LHCN-M2 (cell line): ENCODE results near the gene HIGD1C. TPM values are rescaled to one million over a fixed set of nuclear protein-coding genes. Genes with fewer than 3 reads are reported as not detected.
"Not testable (repeated sequence)": the region's sequence is repeated elsewhere in the genome, so short reads cannot be mapped to it uniquely, and the experiment has no call there.

ENCODE experiments used
- DNase-seq: peaks from one replicate; pipeline ENCODE4 v3.0.0-alpha.2; 2012; ENCODE audit warnings: low read depth
- total RNA-seq: library from RNA; depleted of rRNA; stranded (reverse); fragments of >200 nt; gene quantifications from 2 replicates; pipeline ENCODE4 v1.2.3, GENCODE V29; 2014

The HIGD1C gene
- total RNA-seq, 1 experiment from 2014 or later, result not detected

DNA sequence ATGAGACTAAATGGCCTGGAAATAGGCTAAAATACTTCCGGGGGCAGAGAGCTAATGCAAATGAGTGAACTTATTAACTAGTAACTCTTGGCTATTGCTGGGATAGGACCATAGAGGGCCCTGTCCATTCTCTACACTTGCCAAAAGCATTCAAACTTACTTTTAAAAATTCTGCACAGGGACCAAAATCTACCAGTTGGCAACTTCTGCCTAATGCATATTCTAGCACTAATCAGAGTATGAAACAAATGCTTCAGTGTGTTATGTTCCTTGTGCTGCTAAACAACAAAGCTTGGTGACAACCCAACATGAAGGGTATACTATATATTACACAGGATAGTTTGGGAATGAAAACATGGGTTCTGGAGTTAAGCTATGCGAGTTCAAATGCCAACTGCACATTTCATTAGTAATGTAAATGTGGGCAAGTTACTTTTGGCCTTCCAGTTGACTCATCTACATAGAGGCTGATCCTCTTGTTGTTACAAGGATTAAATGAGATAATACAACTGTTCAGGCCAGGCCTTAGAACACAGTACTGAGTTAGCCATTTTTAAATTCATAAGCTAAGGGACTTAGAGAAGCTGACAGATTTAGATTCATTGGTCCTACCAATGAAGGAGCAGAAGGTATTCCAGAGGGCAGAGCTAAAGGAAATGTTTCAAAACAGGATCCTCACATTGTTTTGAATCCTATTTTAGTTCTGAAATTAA, 32.4 kb downstream of the HIGD1C start:
- peak; percentile 70 for DNase-seq

DNA sequence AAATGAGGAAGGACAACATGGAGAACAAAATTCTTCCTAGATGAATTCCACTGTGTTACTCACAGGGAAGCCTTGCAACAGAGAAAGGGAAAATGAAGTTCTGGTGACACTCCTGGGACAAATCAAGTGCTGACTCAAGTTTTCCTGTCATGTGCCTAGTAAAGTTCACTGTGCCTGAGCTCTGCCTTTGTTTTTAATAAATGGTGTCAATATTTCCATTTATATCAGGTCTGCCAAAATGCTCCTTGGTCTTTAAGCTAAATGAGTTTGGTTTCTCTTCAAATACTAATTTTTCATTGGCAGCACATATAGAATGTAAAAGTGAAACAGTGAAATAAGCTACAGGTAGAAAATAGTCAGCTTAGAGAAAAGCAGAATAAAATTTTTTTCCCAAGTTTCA, 33.0 kb downstream of the HIGD1C start:
- DNase-seq, result peak; percentile 83

DNA sequence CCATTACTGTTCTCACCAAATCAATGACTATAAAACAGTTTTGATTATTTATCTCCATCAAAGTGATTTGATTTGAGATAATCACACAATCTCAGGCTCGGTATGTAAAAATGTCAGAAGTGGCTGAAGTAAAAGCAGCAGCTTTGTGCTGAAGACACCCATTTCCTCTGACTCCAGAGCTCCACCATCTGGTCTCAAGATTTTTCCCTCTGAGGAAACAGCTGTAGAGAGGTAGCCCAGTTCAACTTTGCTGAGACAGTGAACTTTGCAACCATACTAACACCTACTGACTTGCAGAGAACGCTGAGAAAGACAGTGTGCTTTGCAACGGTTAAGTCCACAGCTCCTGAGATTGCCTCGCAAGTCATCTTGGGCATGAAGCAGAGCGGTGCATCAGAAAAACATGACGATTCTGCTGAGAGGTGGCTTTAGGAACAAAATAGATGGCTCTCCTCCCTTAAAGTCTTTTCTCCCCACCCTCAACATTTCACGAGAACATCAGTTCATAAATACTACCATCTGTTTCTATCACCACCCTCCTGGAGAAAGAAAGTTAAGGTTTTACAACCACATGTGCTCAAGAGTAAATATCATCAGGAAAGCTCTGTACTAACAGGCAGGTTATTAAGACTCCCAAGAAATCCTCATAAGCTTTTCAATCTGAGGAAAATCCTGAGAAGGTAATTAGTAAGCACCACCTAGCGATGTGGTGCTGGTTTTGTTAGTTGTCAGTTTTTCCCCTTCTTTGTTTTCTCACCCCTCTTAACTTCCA, 34.8 kb downstream of the HIGD1C start:
- peak; percentile 70 for DNase-seq

DNA sequence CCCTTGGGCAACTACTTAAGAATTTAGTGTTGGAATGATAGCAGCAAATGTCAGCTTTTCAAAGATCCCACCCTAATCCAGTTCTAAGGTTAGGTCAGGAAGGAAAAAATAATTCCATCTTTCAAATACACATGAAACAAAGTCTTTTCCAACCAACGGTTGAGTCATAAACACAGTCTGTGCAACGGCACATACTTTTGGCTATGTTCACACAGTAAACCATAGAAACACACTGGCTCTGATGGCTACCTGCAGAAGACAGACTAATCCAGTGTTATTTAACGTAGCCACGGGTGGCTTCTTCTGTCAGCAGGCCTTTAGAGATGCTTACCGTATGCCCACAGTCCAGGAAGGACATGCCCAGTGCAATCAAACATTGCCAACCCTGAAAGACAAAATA, 35.7 kb downstream of the HIGD1C start:
- peak; percentile 46 for DNase-seq

DNA sequence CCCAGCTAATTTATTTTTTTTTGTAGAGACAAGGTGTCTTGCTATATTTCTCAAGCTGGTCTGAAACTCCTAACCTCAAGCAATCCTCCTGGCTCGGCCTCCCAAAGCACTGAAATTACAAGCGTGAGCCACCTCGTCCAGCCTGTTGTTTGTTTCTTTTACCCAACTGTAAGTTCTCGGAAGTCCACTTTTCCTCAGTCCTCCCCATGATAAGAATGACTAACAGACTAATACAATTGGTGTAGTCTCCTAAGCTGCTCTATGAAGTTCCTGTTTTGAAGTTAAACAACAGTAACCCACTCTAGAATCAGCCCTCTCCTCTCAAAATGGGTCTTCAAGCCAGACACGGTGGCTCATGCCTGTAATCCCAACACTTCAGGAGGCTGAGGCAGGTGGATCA, 36.5 kb downstream of the HIGD1C start:
- no peak for DNase-seq

DNA sequence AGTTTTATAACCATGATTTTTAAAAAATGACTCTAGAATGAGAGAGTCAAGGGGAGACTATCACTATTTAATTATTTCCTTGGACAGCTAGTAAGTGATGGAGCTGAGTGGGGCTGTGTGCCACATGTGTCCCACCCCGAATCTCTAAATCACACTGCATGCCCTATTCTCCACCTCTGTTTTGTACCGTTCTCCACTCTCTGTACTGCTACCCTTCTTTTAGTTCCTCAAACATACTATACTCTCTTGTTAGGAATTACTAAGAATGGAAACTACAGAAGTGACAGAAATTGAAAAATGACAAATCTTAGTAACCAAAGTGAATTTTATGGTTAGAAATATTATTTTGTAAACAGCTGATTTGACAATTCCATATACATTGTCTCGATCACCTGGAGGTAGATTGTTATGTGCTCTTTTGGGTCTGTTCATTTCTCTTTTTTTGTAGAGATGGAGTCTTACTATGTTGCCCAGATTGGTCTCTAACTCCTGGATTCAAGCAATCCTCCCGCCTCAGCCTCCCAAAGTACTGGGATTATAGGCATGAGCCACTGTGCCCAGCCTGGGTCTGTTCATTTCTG, 37.9 kb downstream of the HIGD1C start:
- DNase-seq, result no peak

DNA sequence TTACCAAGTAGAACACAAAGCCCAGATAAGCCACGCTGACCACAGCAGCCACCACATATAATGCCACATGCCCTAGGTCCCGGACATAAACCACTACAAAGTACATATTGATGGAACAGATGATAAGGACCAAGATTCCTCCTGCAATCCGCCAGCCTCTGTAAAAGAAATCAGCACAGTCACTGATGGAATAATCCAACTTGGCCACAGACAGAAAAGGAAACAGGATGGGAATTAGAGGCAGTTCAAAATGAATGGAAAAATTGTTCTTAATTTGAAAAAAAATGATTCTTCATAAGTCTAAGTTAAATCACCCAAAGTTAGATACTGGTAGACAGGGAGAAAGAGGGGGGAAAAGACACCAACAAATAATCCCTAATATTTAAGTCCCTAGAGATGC, 38.4 kb downstream of the HIGD1C start:
- DNase-seq, result no peak

DNA sequence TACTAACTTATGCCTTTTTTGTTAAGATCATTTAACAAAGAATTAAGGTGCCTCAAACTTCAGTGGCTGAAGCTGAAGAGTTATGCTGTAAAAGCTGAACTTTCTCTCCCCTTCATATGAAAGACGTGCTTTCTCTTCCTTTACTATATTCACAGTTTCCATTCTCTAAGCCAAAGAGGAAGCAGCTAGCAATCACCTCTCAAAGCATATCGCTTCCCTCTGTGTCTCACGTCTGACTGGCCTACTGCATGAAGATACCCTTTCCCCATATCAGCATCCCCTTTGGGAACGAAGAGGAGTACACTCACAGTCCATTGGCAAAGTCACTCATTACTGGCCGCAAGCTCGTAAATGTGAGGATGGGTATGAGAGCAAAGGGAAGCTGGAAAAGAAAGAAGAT, 38.9 kb downstream of the HIGD1C start:
- DNase-seq, result no peak

DNA sequence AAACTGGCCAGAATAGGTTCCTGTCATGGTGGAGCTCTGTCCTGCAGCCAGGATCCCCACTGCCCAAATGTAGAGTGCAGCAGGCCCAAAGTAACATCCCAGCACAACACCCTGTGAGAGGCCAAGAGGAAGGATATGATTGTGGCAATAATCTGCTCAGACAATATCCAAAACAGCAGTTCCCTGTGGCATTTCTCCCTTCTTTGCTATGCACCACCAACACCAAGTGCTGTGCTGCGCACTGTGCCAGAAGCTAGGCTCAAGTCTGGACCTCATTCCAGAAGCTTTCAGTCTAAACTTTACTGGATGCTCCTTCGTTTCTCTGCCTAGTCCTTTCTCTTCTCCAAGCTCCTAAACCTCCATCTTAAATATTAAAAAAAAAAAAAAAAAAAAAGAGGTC, 40.5 kb downstream of the HIGD1C start:
- DNase-seq, result no peak

DNA sequence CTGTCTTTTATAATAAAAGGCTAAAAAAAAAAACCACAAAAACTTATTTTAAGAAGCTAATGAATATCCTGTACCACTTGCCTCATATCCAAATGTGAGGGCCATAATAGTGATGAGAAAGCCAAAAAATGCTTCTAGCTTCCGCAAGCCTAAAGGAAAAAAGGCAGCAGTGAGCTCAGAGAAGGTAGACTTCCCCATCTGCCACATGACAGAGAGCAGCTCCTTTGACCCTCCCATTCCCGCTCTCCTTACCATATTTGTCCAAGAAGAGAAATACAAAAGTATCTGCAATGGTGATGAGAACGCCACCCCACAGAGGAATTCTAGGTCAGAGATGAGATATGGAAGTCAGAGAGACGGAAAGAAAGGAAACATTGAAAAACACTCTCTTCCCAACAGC, 46.7 kb downstream of the HIGD1C start:
- no peak for DNase-seq

DNA sequence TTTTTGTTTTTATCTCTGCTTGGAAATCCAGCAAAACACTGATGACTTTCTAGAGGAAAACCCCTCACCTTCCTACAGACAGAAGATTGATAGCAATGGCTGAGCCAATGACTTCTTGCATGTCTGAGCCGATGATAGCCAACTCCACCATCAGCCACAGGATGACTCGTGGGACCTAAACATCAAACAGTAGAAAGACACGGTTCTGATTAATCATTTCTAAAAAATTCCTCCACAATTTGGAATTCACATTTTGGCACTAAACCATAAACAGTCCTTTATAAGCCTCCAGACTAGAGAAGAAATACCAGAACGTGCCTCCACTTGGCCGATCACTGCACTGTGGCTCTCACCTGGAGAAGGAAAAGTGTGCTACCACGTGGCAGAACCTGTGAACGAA, 47.9 kb downstream of the HIGD1C start:
- DNase-seq, result peak; percentile 63

DNA sequence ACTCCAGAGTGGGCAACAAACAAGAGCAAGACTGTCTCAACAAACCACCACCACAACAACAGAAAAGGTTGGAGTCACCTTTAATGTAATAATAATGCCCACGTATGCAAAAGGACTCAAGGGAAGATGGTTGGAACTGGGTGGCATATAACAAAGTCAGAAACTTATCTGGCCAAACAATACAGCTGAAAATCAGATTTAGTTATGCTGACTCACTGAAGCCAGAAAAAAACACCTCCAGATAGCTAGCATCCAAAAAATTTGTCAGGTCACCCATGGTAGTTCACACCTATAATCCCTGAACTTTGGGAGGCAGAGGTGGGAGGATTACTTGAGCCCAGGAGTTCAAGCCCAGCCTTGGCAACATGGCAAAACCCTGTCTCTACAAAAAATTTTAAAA, 49.5 kb downstream of the HIGD1C start:
- DNase-seq, result no peak

DNA sequence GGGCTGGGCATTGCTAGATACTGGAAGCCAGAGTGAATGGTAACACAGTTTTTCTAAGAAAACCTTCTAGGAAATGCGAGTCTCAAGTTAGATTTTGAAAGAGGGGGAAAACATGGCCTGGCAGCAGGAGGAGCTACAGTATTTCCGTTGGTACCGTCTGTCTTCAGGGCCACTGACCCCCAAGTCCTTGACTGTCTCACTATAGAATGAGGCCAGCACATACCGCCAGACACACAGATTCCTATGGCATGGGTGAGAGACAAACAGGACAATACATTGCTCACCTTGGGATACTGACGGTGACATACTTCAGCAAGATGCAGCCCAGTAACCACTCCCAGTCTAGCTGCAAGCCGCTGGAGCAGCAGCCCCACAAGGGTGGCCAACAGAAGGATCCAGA, 52.2 kb downstream of the HIGD1C start:
- no peak for DNase-seq

DNA sequence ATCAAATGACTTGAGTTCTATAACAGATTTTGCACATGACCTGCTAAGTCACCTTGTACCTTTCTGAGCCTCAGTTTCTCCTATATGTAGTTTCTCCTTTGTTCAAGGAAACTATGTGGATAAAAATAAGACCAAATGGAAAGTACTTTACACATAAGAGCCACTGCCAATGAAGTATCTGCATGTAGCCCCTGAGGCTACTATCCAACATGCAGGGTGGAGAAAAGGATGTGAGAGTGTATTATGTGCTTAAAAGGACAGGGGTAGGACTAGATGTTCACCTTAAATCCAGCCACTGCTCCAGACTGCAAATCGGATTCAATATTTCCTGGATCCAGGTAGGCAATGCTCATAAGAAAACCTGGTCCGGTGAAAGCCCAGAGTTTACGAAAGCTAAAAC, 52.7 kb downstream of the HIGD1C start:
- no peak for DNase-seq

DNA sequence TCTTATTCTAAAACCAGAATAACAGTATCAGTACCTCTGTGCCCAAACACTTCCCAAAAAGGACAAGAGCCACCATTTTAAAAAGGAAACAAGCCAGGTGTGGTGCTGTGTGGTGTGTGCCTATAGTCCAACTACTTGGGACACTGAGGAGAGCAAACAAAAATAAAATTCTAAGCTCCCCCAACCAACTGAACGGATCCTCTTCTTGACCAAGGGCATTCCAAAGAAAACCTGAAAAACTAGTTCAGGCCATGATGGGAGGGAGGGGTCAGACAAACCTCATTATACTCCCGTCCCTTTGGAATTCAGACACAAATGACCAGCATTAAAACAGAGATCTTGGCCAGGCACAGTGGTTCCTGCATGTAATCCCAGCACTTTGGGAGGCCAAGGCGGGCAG, 53.3 kb downstream of the HIGD1C start:
- DNase-seq, result no peak

DNA sequence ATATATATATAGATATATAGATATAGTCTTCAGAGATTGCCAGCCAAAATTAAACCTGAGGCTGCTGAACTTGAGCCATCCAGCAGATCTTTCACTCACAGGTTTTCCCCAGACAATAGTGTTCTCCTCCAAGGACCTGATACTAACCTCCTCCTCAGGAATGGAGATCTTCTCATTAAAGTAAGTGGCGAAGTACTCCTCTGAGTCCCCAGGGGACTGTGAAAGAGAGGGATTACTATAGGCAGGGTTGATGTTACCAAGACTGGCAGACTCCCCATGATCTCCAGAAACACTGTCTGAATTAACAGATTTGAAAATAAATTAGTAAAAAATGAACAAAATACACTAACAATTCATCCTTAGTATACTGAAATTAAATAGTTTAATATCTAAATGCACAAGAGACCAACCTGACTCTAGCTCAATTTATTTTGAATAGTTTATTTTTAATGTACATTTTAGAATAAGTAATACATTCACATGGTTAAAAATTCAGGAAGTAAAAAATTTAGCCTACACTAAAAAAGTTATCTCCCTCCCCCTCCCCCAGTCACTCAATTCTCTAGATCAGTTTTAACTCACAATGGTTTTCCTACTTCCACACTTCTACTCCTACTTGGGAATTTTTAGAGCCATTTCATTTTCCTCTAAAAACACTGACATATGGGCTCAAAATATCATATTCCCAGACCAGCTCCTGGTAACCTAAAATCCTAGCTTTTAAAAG, 56.1 kb downstream of the HIGD1C start:
- DNase-seq, result peak; percentile 42

DNA sequence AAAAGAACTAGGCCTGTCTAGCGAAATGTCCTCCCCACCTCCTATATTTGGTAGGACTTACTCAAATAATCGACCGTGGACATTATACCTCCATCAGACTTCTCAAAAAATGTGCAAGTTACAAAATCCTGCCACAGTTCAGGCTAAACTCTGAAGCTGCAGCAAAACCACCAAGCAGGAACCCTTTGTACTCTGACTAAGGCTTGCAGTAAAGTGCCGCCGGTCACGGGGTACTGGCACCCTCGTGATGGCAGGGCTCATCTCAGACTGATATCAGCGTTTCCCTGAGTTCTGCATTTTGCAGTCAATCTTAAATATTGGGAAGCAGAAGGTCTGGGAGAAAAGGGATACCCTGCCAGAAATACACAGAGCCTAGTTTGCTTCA, 56.7 kb downstream of the HIGD1C start:
- DNase-seq, result peak; percentile 84

DNA sequence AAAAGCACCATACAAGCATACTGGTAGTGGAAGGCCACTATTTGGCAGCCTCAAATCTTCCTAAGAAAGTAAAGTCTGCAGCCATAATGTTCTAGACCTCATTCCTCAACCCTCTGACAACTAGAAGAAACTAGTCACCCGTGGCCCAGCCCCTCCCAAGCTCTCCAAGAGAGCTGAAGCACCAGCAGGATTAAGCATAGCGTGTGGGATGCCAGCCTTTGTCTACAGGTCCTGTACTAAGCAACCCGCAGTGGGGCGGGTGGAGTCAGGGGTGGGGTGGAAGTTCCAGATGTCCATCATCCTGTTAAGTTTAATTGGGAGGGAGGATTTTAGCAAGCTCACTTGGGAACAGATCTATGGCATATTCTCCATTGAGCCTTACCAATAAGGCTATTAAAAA, 59.6 kb downstream of the HIGD1C start:
- peak; percentile 20 for DNase-seq

DNA sequence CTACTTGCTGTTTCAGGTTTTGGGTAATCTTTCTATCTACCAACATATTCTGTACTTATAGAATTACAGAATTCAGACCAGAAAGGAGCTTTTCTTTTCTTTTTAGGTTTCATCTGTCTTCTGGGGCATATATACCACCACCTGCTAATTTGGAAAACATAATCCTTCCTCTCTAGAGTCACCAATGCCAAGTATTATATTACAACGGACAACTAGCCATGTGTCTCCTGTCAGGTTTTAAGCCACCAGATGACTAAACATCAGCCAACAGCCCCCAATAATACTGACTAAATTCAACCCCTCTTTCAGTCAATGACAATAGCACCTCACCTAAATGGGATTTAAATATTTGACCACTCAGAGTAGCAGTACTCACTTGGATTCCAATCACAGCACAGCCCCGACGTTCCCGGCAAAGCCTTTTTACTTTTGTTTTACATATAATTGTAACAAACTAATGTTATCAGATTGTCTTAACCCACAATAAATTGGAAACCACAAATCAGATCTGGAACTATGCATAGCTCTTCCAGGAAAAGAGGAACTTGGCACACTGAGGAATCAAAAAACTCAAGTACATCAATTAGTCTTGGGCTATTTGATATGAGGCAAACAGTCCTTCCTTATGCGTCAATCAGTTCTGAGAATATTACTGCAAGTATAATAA, 60.4 kb downstream of the HIGD1C start:
- DNase-seq, result peak; percentile 26

DNA sequence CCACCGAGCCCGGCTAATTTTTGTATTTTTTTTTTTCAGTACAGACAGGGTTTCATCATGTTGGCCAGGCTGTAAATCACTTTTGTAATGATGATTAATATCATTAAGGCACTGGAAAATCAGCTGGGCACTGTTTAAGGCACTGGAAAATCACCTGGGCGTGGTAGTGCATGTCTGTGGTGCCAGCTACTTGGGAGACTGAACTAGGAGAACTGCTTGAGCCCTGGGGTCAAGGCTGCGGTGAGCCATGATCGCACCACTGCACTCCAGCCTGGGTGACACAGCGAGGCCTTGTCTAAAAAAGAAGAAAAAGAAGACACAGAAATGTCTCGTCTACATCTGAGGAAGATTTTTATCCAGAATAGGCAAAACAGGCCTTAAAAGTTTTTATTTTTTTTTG, 61.1 kb downstream of the HIGD1C start:
- no peak for DNase-seq

DNA sequence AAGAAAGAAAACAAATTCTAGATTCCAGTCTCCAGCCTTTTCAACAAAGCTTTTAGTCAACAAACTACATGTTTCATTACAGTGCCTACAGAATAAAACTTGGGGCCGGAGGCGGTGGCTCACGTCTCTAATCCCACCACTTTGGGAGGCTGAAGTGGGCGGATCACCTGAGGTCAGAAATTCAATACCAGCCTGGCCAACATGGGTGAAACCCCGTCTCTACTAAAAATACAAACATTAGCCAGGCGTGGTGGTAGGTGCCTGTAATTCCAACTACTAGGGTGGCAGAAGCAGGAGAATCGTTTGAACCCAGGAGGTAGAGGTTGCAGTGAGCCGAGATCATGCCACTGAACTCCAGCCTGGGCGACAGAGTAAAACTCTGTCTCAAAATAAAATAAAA, 62.1 kb downstream of the HIGD1C start:
- DNase-seq, result not testable (repeated sequence)

DNA sequence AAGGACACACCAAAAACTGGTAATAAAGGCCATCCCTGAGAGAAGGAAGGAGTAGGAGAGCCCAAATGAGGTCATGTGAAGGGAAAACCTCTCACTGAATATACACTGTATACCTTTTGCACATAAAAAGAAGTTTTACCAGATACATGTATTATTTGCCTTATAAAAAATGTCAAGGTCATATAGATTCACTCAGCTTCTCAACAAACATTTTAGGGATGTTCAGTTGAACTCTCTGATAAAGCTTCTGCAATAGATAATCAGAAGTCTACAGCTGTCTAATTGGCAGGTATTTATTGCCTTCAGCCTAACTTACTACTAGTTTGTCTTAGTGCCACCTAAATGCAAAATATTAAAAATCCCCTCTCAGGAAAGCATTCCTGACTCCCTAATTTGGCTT, 65.1 kb downstream of the HIGD1C start:
- no peak for DNase-seq
